GM18870 (cell line): ENCODE data around the gene RCOR2.
A peak's percentile ranks its signal among the peaks of the same experiment; 100 is the strongest.
"Not testable (repeated sequence)": the region's sequence is repeated elsewhere in the genome, so short reads cannot be mapped to it uniquely, and the experiment has no call there.

ENCODE experiments used
- ATAC-seq: cut with Tn5 transposase; IDR thresholded peaks from one replicate; pipeline ENCODE4 v1.9.1; 2021; ENCODE audit warnings: moderate library complexity; ENCODE audit not compliant: unreplicated experiment

Gene RCOR2

DNA sequence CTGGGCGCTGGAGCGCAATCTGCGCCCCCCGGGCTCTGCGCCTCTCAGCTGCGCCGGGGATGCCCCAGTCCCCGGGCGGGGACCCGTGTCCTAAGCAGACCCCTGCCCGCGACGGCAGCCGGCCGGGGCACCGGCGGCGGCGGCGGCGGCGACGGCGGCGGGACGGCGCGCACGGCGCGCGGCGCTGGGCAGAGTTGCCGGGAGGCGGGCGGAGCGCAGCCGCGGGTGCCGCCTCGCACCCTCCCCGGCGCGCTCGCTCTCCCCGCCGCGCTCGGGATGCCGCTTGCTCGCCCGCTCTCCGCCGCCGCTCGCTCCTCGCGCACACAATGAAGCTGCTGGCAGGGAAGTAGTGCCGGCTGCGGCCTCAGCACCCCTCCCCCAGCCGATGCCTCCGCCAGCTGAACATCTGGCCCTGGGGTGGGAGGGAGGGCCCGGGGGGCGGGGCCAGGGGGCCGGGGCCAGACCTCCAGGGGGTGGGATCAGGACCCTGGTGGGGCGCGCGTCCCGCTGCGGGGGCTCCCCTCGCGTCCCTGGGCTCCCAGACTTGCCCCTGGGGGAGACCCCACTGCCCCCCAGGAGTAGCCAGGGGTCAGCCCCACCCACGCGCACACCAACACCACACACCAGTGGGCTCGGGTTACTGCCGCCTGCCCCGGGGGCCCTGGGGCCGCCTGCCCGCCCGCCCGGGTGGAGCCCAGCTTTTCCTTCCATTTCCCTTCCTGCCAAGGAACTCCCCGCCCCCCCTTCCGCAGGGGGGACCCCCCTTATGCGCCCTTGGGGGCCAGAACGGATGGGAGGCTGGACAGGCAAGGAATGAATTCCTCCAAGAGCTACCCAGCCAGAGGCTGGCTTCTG, at the start of gene RCOR2:
TSS of gene RCOR2 (minus strand) at position 328 of the 855 bp plus-strand sequence. CDS start 708 bp downstream, outside the sequence.
- no peak for ATAC-seq

DNA sequence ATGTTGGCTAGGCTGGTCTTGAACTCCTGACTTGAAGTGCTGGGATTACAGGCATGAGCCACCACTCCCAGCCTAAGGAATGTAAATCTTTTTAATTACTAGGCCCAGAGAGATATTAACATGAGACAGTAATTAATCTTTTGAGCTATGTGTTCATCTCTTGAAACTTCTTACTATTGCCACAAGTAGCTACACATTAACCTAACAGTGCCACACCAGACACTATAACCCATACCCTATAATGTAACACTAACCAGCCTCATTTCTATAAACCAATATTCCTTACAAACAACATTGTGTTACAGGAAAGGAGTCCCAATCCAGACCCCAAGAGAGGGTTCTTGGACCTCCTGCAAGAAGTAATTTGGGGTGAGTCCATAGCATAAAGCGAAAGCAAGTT, 49.5 kb upstream of the RCOR2 start:
- no peak for ATAC-seq

GRCh38 chr11:63963895-63964294, 46.9 kb upstream of the RCOR2 start:
- not testable (repeated sequence) for ATAC-seq

DNA sequence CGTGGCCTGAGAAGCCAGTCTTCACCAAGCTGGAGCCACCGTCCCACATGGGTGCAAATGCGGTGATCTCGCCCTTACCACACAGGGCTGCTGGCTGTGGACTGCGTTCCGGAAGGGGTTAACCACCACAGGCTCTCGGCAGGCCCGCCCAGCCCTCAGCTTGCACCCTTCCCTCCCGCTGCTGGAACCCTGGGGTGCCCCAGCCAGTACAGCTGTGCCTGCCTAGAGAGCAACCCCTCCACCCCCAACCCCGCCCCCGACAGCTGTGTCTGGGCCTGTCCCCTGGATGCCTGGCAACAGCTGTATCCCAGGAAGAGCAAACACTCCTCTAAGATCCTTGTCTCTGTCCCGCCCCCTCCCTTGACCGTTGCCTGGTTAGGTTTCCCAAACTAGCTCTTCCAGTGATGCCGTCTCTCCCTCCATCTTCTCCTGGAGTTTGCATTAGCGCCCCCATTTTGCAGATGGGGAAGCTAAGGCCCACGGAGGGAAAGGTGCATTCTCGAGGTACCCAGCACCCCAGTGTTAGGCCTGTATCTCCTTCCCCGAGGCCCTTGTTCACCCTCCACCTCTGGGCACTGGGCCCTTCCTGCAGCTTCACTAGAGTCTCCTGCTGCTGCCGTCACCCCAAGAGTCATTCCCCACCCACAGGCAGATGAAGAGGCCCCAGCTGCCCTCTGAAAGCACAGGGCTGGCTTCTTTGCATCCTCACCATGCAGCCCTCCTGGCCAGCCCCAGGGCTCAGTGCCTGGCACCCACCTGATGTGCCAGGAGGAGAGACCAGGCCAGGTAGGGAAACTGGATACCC, 44.8 kb upstream of the RCOR2 start:
- ATAC-seq: no peak

DNA sequence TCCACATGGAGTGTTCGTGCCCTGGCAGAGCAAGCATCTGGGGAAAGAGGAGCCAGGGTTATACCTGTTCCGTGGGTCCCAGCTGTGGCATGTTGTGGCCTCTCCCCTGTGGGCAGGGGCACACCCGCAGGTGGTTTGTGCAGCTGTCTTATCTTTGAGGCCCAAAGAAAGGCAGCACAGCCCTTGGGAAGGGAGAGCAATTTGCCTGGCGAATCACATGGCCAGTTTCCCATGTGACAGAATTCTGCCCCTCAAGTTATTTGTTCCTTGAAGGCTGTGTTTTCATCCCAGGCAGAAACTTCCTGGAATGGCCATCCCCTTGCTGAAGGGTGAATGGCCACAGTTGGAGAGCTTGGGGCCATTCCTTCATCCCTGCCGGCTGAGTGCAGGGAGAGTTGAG, 41.0 kb upstream of the RCOR2 start:
- no peak for ATAC-seq

DNA sequence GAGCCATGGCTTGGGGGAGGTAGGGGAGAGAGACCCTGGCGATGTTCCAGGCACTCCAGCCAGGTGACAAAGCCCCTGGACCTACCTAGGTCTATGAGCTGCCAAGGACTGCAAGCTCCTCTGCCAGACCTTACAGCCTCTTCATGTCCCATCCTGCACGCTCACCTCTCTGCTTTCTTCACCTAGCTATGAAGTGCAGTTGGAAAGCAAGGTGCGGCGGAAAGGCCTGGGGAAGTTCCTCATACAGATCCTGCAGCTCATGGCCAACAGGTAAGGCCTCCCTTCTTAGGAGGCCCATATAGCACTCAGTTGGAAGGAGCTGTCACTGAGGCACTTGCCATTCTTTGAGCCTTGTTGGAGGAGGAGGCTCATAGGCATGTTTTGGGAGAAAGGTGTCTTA, 35.6 kb upstream of the RCOR2 start:
- ATAC-seq: no peak

- ATAC-seq: no peak
Measured at GRCh38 chr11:63951779-63952536, 35.0 kb upstream of the RCOR2 start.

GRCh38 chr11:63945477-63946163, 28.7 kb upstream of the RCOR2 start:
- no peak for ATAC-seq

DNA sequence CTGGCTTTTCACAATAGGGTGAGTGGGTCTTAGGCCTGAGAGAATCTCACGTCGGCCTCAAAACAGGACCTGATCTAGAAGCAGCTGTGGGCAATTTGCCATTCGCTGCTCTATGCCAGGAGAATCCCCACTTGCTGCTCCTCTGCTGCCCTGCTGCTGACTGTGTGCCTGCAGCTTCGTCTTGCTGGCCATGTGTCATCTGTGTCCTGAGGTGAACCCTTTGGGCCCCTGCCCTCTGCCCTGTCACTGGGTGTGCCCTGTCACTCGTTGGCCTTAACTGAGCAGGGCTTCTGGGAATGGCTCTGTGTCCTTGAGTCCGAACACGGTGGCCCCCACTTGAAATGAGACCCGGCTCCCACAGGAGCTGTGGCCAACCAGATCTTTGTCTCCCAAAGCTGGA, 28.0 kb upstream of the RCOR2 start:
- ATAC-seq: no peak

DNA sequence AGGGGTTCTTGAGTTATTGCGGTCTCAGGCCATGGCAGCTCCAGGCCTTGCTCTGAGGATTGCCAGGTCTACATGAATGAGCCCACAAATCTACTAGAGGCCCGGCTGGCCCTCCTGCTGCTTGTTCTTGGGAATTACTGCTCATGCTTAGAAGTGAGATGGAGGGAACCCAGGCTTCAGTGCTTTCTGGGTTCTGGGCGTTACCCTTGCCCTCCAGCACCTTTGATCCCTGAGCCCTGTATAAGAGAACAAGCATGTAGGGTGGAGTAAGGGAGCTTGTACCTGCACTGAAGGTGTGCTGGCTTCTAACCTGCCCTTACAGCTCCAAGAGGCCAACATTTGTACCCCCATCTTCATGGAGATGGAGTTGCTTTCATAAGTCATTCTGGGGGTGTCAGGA, 25.8 kb upstream of the RCOR2 start:
- no peak for ATAC-seq

DNA sequence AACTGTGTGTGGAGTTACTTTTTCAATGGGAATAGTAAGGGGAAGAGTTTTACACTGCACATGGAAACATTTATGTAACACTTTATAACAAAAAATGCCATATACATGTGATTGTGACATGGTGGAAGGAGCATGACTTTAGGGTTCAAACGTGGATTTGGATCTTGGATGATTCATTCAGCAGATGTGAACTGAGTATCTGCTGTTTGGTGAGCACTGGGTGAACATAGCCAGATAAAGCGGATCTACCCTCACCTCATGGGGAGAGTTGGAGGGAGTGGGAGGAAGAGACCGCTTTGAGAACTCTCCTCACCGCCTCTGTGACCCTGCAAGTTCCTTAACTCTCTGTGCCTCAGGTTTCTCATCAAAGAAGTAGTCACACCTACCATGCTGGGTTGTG, 24.9 kb upstream of the RCOR2 start:
- no peak for ATAC-seq

DNA sequence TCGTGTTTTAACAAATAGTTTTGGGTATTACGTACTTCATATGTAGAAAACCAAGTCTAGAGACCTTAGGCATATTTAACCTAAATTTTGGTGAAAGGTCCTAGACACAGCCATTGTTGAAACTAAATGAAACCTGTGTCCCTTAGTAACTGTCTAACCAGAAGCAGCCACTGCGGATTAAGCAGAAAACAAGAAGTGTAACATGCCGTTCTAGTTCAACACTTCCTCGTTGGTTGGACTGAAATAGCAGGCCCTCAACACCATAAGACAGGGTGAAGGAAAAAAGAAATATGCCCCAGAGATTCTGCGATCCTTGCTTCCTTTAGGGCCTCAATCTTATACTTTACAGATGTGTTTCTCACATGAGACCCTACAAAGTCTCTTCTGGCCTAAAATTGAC, 23.8 kb upstream of the RCOR2 start:
- no peak for ATAC-seq

- ATAC-seq: no peak
Measured at GRCh38 chr11:63939397-63939891, 22.5 kb upstream of the RCOR2 start.

GRCh38 chr11:63938479-63939396, 21.8 kb upstream of the RCOR2 start, which contains the start of gene NAA40:
TSS of gene NAA40 (plus strand) at chr11:63939002. CDS start at chr11:63939097, 95 bp downstream.
- ATAC-seq: peak; percentile 81

GRCh38 chr11:63937713-63938478, 20.9 kb upstream of the RCOR2 start:
- ATAC-seq: peak; percentile 28

DNA sequence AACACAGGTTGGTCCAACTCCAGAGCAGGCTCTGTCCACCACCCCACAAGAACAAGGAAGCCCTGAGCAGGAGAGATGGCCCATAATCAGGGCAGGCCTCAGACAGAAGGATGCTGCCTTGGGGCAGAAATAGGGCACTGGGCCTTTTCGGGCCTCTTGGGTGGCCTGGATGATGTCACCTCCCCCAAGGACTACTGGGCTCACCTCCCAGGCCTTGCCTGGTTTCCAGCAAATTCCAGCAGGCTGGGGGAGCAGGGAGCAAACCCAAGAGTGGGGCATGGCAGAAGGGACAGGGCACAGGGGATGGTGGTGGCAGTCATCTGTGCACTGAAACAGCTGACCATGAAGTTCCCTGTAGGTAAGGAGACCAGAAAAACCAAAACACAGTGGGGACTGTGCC, 16.5 kb upstream of the RCOR2 start:
- no peak for ATAC-seq

DNA sequence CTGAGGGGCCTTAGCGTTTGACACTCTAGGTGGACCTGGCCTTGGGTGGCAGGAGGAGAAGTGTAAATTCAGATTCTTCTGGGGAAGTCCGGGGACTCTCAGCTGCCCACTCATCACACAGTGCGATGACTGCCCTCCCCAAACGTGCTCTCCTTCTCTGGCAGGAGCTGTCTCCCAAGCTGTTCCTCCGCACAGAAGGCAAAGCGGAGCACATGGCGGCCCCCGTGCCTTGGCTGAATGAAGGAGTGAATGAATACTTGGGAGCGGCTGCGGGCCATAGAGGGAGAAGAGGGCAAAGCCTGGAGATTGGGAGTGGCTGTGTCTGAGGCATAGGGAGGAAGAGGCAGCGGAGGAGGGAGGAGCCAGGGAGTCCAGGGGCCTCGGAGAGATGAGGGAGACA, 14.9 kb upstream of the RCOR2 start:
- ATAC-seq: no peak

DNA sequence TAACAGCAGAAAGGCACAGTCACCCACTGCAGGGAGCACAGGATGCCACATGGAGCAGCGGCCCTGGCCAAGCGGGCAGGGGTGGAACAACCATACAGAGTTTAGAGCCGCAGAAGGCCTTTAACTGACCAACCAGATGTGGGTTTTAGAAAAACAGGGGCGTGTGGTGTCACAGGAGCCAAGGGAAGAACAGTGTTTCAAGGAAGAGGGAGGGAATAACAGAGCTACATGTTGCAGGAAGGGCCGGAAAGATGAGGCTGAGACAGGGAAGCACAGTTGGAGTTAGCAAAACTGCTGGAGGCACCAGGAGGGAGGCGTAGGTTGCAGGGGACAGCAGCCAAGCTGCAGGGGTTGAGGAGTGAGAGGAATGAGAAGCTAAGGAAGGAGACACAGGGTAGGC, 14.1 kb upstream of the RCOR2 start:
- ATAC-seq: no peak

DNA sequence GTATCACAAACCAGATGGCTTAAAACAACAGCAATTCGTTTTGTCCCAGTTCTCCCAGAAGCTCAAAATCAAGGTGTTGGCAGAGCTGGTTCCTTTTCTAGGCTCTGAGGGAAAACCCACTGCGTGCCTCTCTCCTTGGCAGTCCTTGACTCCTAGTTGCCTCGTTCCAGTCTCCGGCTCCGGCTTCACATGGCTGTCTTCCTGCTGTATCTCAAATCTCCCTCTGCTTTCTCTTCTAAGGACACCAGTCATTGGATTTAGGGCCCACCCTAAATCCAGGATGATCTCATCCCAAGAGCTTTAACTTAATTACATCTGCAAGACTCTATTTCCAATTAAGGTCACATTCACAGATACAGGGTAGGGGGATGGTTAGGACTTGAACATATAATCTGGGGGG, 12.7 kb upstream of the RCOR2 start:
- no peak for ATAC-seq
